Right cardiac atrium (tissue), 5 donors: ENCODE results near the gene IFIT1. TPM values are rescaled to one million over a fixed set of nuclear protein-coding genes. Genes with fewer than 3 reads are reported as not detected.
A peak's percentile ranks its signal among the peaks of the same experiment; 100 is the strongest.
"Not testable (repeated sequence)": the region's sequence is repeated elsewhere in the genome, so short reads cannot be mapped to it uniquely, and the experiment has no call there.

Experiments
- ATAC-seq, 2 donors: fragments of 200-7000 bp; cut with Tn5 transposase; one replicate each; pipeline versions ENCODE4 v1.8.0 to v1.9.1; 2020; ENCODE audit warnings: moderate library complexity in 2 of 2, mild to moderate bottlenecking in 1 of 2
- DNase-seq, 3 donors: peaks; one replicate each; pipeline ENCODE4 v3.0.0-alpha.2; 2020
- H3K27ac ChIP-seq: one replicate; pipeline ENCODE4 v1.5.1; 2013; ENCODE audit warnings: mild to moderate bottlenecking, low read length, control low read depth, moderate library complexity
- H3K27me3 ChIP-seq: one replicate; pipeline ENCODE4 v1.6.1; 2013; ENCODE audit not compliant: control insufficient read depth, insufficient read depth
- H3K4me1 ChIP-seq: one replicate; pipeline ENCODE4 v1.6.1; 2013; ENCODE audit warnings: low read length; ENCODE audit not compliant: control insufficient read depth, insufficient read depth
- H3K4me3 ChIP-seq: one replicate; pipeline ENCODE4 v1.5.1; 2013; ENCODE audit warnings: low read length, control low read depth
- H3K9me3 ChIP-seq: one replicate; pipeline ENCODE4 v1.6.1; 2013; ENCODE audit warnings: low read length; ENCODE audit not compliant: control insufficient read depth
- WGBS: extraction: QIAGEN DNeasy Blood & Tissue Kit; methylation state at CpG from one replicate; pipeline ENCODE4 v1.1.7; 2013; 5-methylcytosine and 5-hydroxymethylcytosine counted together
- intact Hi-C, 4 donors: fragments of 100-400 bp; cut with DNase I; formaldehyde crosslinking; loops; one replicate each; pipeline versions ENCODE4 v1.11.0 to v1.14.0; 2022 to 2023
- polyA plus RNA-seq: library from polyadenylated mRNA; stranded (reverse); fragments of 200-250 nt; gene quantifications from one replicate; pipeline ENCODE4 v1.2.3, GENCODE V29; 2013
- total RNA-seq, 4 donors: library from RNA; stranded (reverse); fragmentation: NEBNext Ultra II Directional; extraction: Animal tissue kit (Norgen Biotek cat#: 25700); gene quantifications; one replicate each; pipeline ENCODE4 v1.2.1, GENCODE V29; 2021
- donor health status: healthy with polysubstance abuse.
- donor health status: DM: no; HTN: yes; CAD: no.
- donor health status: DM: no; HTN: no; CAD: no.
- donor health status: DM: no; HTN: yes; CAD: no; lungs with severe emphysema.
- donor health status: DM: yes; HTN: yes; CAD: no.

The IFIT1 gene
- total and polyA plus RNA-seq, 5 donors: 12.6 to 41.2 (median 29.6) TPM

- ATAC-seq (no peak), DNase-seq (no peak)
- no peaks in the 10 kb centered on the region for H3K9me3 ChIP-seq
- no peaks in the 10 kb centered on the region for H3K27me3 ChIP-seq
- H3K4me1 ChIP-seq: peaks cover 2% of the 10 kb centered on the region
- no peak overlapping the region for H3K27ac ChIP-seq
- intact Hi-C loops: no loop called here
- 83% methylated on average over 2 of the region's 2 CpGs for WGBS
- no peak overlapping the region for H3K4me3 ChIP-seq
Observed at GRCh38 chr10:89403043-89403442, 10.6 kb downstream of the IFIT1 start.

- peak in 1 of 2 donors; percentile 41 for ATAC-seq
- H3K27me3 ChIP-seq: no peaks in the 10 kb centered on the region
- H3K27ac ChIP-seq: no peak overlapping the region
- no peak overlapping the region for H3K4me3 ChIP-seq
- DNase-seq: no peak
- no peaks in the 10 kb centered on the region for H3K9me3 ChIP-seq
- peaks cover 2% of the 10 kb centered on the region for H3K4me1 ChIP-seq
- intact Hi-C loops: no loop called here
- 94% methylated on average over 11 of the region's 11 CpGs for WGBS
Observed at GRCh38 chr10:89404104-89405047, 12.0 kb downstream of the IFIT1 start.

- H3K27ac ChIP-seq, intact Hi-C loops, H3K27me3 ChIP-seq, H3K9me3 ChIP-seq, H3K4me3 ChIP-seq, ATAC-seq, DNase-seq, H3K4me1 ChIP-seq: not testable (repeated sequence)
- WGBS: 98% methylated on average over 9 of the region's 9 CpGs
Observed at GRCh38 chr10:89406178-89406577, 13.8 kb downstream of the IFIT1 start.

- intact Hi-C loops, H3K27me3 ChIP-seq, ATAC-seq, H3K9me3 ChIP-seq, DNase-seq, H3K4me3 ChIP-seq, H3K27ac ChIP-seq, H3K4me1 ChIP-seq: not testable (repeated sequence)
- WGBS: 100% methylated on average over 3 of the region's 3 CpGs
Observed at GRCh38 chr10:89407792-89408191, 15.4 kb downstream of the IFIT1 start.

GRCh38 chr10:89409282-89409681 lies 16.9 kb downstream of the IFIT1 start:
- H3K4me3 ChIP-seq, H3K9me3 ChIP-seq, ATAC-seq, H3K27me3 ChIP-seq, H3K4me1 ChIP-seq, DNase-seq, H3K27ac ChIP-seq, intact Hi-C loops: not testable (repeated sequence)
- 97% methylated on average over 5 of the region's 5 CpGs for WGBS

GRCh38 chr10:89410551-89410950 lies 18.1 kb downstream of the IFIT1 start:
- H3K27me3 ChIP-seq, H3K9me3 ChIP-seq, DNase-seq, ATAC-seq, intact Hi-C loops, H3K27ac ChIP-seq, H3K4me3 ChIP-seq, H3K4me1 ChIP-seq: not testable (repeated sequence)
- 92% methylated on average over 5 of the region's 5 CpGs for WGBS

GRCh38 chr10:89411135-89411534 lies 18.7 kb downstream of the IFIT1 start:
- 83% methylated on average over 2 of the region's 2 CpGs for WGBS
- H3K9me3 ChIP-seq, H3K4me3 ChIP-seq, intact Hi-C loops, H3K27ac ChIP-seq, H3K27me3 ChIP-seq, H3K4me1 ChIP-seq, DNase-seq, ATAC-seq: not testable (repeated sequence)

- H3K4me1 ChIP-seq, H3K9me3 ChIP-seq, H3K4me3 ChIP-seq, DNase-seq, ATAC-seq, H3K27ac ChIP-seq, H3K27me3 ChIP-seq, intact Hi-C loops: not testable (repeated sequence)
- 92% methylated on average over 10 of the region's 10 CpGs for WGBS
Observed at GRCh38 chr10:89412276-89412675, 19.9 kb downstream of the IFIT1 start.

GRCh38 chr10:89413398-89413912 lies 21.0 kb downstream of the IFIT1 start:
- Histone ChIP-seq H3K27me3 (no peaks in the 10 kb centered on the region), H3K9me3 (no peaks in the 10 kb centered on the region), H3K27ac (no peak overlapping the region), H3K4me1 (peaks cover 2% of the 10 kb centered on the region), H3K4me3 (peak overlapping the region; percentile 75)
- 84% methylated on average over 7 of the region's 7 CpGs for WGBS
- intact Hi-C loops: no loop called here
- DNase-seq (no peak), ATAC-seq (no peak)

GRCh38 chr10:89414146-89414878 lies 21.9 kb downstream of the IFIT1 start, which contains the start of gene IFIT5:
IFIT5 (plus strand) TSS chr10:89414568; CDS start chr10:89414799, 231 bp downstream.
- ATAC-seq (peak; percentile 94 to 96), DNase-seq (peak; percentile 76 to 92 (median 90))
- WGBS: under 1% methylated on average over 48 of the region's 48 CpGs
- peak within 1 kb of the TSS; percentile 92 for H3K27ac ChIP-seq
- intact Hi-C loops: no loop called here
- peaks cover 2% of the 10 kb centered on the region for H3K4me1 ChIP-seq
- no peaks in the 10 kb centered on the region for H3K27me3 ChIP-seq
- H3K4me3 ChIP-seq: peak within 1 kb of the TSS; percentile 75
- no peaks in the 10 kb centered on the region for H3K9me3 ChIP-seq
